ENCODE measurements around the gene PKD1.
"Not testable (repeated sequence)": the region's sequence is repeated elsewhere in the genome, so short reads cannot be mapped to it uniquely, and the experiment has no call there.

The PKD1 gene

GRCh38 chr16:2101581-2101980 lies 34.1 kb downstream of the PKD1 start:
- H3K9me3 Mint-ChIP-seq; H3K36me3 Mint-ChIP-seq (ENCODE audit: low read depth); H3K27ac Mint-ChIP-seq; H3K4me3 Mint-ChIP-seq; H3K4me1 Mint-ChIP-seq (ENCODE audit: low read depth); H3K27me3 Mint-ChIP-seq: not testable (repeated sequence)

DNA sequence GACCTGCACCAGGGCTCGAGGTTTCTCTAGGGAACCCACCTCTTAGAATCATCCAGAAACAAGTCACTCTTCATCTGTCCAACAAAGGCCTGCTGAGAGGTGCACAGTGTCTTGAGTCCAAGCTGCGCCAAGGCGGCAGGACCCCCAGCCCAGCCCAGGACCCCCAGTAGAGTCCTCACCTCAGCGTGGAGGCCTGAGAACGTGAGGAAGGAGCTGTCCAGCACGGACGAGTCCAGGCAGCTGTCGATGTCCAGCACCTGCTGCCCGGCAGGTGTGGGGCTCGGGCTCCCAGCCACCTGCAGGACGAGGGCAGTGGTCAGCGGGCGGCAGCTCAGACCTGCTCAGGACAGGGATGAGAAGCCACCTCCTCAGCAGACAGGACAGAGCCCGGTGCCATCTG lies 38.0 kb downstream of the PKD1 start:
- not testable (repeated sequence) for H3K4me1 Mint-ChIP-seq (ENCODE audit: low read depth); H3K9me3 Mint-ChIP-seq; H3K4me3 Mint-ChIP-seq; H3K27me3 Mint-ChIP-seq; H3K27ac Mint-ChIP-seq
- H3K36me3 Mint-ChIP-seq (ENCODE audit: low read depth) = peaks cover 13% of the 10 kb centered on the region

- Mint-ChIP-seq H3K27me3 (no peaks in the 10 kb centered on the region), H3K4me1 (ENCODE audit: low read depth) (no peaks in the 10 kb centered on the region), H3K9me3 (no peaks in the 10 kb centered on the region), H3K4me3 (no peak overlapping the region), H3K27ac (no peak overlapping the region), H3K36me3 (ENCODE audit: low read depth) (peaks cover 13% of the 10 kb centered on the region)
These were observed 38.7 kb downstream of the PKD1 start for GRCh38 chr16:2096853-2097595.

DNA sequence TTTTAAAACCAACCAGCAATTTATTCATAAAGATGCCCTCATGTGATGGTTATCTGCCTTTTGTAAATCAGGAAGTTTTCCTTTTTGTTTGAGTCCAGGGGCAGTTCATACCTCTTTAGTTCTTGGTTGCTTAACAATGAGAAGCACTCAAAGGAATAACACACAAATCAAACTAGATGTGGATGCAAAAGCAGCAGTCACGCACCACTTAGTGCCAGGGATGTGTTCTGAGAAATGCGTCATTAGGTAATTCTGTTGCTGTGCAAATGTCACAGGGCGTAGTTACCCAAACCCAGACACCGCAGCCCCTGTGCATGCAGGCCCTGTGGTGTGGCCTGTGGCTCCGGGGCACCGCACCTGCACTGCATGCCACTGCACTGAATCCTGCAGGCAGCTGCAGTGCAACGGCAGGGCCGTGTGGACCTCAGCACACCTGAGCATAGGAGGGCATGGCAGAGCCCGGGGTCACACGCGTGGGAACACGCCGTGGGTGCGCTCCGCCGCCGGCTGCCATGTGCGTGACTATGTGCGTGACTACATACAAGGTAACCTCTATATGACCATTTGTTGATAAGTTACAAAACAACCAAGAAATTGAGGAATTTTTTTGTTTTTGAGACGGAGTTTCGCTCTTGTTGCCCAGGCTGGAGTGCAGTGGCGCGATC lies 39.6 kb downstream of the PKD1 start:
- no peak overlapping the region for H3K27ac Mint-ChIP-seq
- no peaks in the 10 kb centered on the region for H3K9me3 Mint-ChIP-seq
- no peaks in the 10 kb centered on the region for H3K4me1 Mint-ChIP-seq (ENCODE audit: low read depth)
- no peak overlapping the region for H3K4me3 Mint-ChIP-seq
- H3K27me3 Mint-ChIP-seq = no peaks in the 10 kb centered on the region
- H3K36me3 Mint-ChIP-seq (ENCODE audit: low read depth) = peaks cover 7% of the 10 kb centered on the region

- Mint-ChIP-seq H3K4me3 (no peak overlapping the region), H3K27me3 (no peaks in the 10 kb centered on the region), H3K4me1 (ENCODE audit: low read depth) (no peaks in the 10 kb centered on the region), H3K36me3 (ENCODE audit: low read depth) (peaks cover 7% of the 10 kb centered on the region), H3K27ac (no peak overlapping the region), H3K9me3 (no peaks in the 10 kb centered on the region)
These were observed 40.3 kb downstream of the PKD1 start for GRCh38 chr16:2095315-2095853.

- no peaks in the 10 kb centered on the region for H3K4me1 Mint-ChIP-seq (ENCODE audit: low read depth)
- no peaks in the 10 kb centered on the region for H3K9me3 Mint-ChIP-seq
- peaks cover 12% of the 10 kb centered on the region for H3K36me3 Mint-ChIP-seq (ENCODE audit: low read depth)
- no peak overlapping the region for H3K27ac Mint-ChIP-seq
- no peak overlapping the region for H3K4me3 Mint-ChIP-seq
- H3K27me3 Mint-ChIP-seq = no peaks in the 10 kb centered on the region
These were observed 41.9 kb downstream of the PKD1 start for GRCh38 chr16:2093793-2094192.

- Mint-ChIP-seq H3K4me3 (no peak overlapping the region), H3K9me3 (no peaks in the 10 kb centered on the region), H3K36me3 (ENCODE audit: low read depth) (peaks cover 12% of the 10 kb centered on the region), H3K27me3 (no peaks in the 10 kb centered on the region), H3K4me1 (ENCODE audit: low read depth) (no peaks in the 10 kb centered on the region), H3K27ac (no peak overlapping the region)
These were observed 42.8 kb downstream of the PKD1 start for GRCh38 chr16:2092866-2093265.

GRCh38 chr16:2092256-2092620 lies 43.5 kb downstream of the PKD1 start:
- Mint-ChIP-seq H3K4me1 (ENCODE audit: low read depth) (no peaks in the 10 kb centered on the region), H3K27ac (no peak overlapping the region), H3K9me3 (no peaks in the 10 kb centered on the region), H3K27me3 (no peaks in the 10 kb centered on the region), H3K4me3 (no peak overlapping the region), H3K36me3 (ENCODE audit: low read depth) (peaks cover 12% of the 10 kb centered on the region)

- no peaks in the 10 kb centered on the region for H3K27me3 Mint-ChIP-seq
- H3K4me1 Mint-ChIP-seq (ENCODE audit: low read depth) = no peaks in the 10 kb centered on the region
- H3K36me3 Mint-ChIP-seq (ENCODE audit: low read depth) = peaks cover 12% of the 10 kb centered on the region
- no peaks in the 10 kb centered on the region for H3K9me3 Mint-ChIP-seq
- no peak overlapping the region for H3K27ac Mint-ChIP-seq
- no peak overlapping the region for H3K4me3 Mint-ChIP-seq
These were observed 44.0 kb downstream of the PKD1 start for GRCh38 chr16:2091547-2092255.

DNA sequence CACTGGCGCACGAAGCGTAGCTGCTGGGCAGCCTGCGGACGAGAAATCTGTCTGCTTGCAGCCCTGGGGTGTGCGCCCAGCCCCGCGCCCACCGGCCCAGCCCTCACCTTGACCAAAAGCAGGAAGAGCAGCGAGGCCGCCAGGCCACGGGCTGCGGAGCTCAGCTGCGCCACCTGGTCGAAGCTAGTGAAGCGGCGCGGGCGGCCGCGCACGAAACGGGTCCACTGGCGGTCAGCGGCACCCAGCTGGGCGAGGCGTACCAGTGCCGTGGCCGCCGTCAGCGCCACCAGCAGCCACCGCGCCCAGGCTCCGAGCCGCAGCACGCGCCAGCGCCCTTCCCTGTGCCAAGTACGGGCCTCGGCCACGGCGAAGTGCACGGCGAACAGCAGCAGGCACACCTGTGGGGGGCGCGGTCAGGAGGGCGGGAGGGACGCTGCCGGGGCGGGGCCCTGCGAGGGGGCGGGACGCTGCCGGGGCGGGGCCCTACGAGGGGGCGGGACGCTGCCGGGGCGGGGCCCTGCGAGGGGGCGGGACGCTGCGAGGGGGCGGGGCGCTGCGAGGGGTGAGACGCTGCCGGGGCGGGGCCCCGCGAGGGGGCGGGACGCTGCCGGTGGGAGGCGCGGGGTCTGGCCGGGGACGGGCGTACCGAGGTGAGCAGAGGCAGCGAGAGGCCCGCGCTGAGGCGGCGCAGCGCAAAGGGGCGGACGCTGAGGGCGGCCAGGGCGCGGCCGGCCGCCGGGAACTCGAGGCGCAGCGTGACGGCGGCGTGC lies 44.7 kb downstream of the PKD1 start:
- no peak overlapping the region for H3K4me3 Mint-ChIP-seq
- no peak overlapping the region for H3K27ac Mint-ChIP-seq
- peaks cover 8% of the 10 kb centered on the region for H3K36me3 Mint-ChIP-seq (ENCODE audit: low read depth)
- H3K27me3 Mint-ChIP-seq = no peaks in the 10 kb centered on the region
- no peaks in the 10 kb centered on the region for H3K4me1 Mint-ChIP-seq (ENCODE audit: low read depth)
- no peaks in the 10 kb centered on the region for H3K9me3 Mint-ChIP-seq

GRCh38 chr16:2090481-2090776 lies 45.3 kb downstream of the PKD1 start:
- Mint-ChIP-seq H3K4me1 (ENCODE audit: low read depth) (no peaks in the 10 kb centered on the region), H3K4me3 (no peak overlapping the region), H3K36me3 (ENCODE audit: low read depth) (peaks cover 5% of the 10 kb centered on the region), H3K9me3 (no peaks in the 10 kb centered on the region), H3K27me3 (no peaks in the 10 kb centered on the region), H3K27ac (no peak overlapping the region)

GRCh38 chr16:2089706-2090480 lies 45.8 kb downstream of the PKD1 start:
- no peaks in the 10 kb centered on the region for H3K4me1 Mint-ChIP-seq (ENCODE audit: low read depth)
- no peak overlapping the region for H3K4me3 Mint-ChIP-seq
- H3K27ac Mint-ChIP-seq = no peak overlapping the region
- no peaks in the 10 kb centered on the region for H3K9me3 Mint-ChIP-seq
- H3K27me3 Mint-ChIP-seq = no peaks in the 10 kb centered on the region
- peaks cover 5% of the 10 kb centered on the region for H3K36me3 Mint-ChIP-seq (ENCODE audit: low read depth)

- Mint-ChIP-seq H3K36me3 (ENCODE audit: low read depth) (peaks cover 5% of the 10 kb centered on the region), H3K9me3 (no peaks in the 10 kb centered on the region), H3K27ac (no peak overlapping the region), H3K27me3 (no peaks in the 10 kb centered on the region), H3K4me1 (ENCODE audit: low read depth) (no peaks in the 10 kb centered on the region), H3K4me3 (no peak overlapping the region)
These were observed 46.8 kb downstream of the PKD1 start for GRCh38 chr16:2088759-2089358.

Data from stimulated activated naive CD8-positive, alpha-beta T cell treated with anti-CD3 and anti-CD28 coated beads, Interleukin-15, Interleukin-2, amounts not matched to agents 100 ng/mL and 50 ng/mL, for 24 hours (primary cell).